ENCODE measurements around the gene FBLN2.

Gene FBLN2

DNA sequence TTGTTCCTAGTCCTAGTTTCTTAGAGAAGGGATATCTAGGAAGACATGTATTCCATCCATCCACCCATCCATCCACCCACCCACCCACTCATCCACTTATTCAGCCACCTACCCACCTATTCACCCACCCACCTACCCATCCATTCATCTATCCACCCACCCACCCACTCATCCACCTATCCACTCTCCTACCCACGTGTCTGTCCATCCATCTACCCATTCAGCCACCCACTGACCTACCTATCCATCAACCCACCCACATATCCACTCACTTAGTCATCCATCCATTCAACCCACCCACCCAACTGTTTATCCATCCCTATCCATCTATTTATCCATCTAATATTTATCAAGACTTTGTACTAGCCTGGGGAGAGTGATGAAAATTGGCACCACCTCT, 120.5 kb downstream of the FBLN2 start:
- no peak for DNase-seq

DNA sequence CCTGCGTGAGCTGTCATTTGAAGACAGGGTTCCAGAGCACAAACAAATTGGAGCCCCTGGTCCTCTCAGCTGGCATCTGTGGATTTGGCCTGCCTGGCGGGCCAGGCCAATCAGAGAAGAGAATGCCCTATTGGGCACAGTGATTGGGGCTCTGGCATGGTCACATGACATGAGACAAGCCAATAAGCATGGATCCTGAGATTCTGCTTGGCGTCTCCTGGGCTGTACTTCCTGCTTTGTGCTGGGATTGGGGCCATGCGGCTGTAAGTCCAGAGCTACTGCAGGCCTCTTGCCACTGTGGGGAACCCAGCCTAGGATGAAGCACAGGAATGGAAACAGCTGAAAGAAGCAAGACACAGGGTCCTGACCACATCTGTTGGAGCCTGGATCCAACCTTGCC, 121.4 kb downstream of the FBLN2 start:
- DNase-seq = no peak

- DNase-seq = no peak
Measured at GRCh38 chr3:13671482-13672233, 122.7 kb downstream of the FBLN2 start.

DNA sequence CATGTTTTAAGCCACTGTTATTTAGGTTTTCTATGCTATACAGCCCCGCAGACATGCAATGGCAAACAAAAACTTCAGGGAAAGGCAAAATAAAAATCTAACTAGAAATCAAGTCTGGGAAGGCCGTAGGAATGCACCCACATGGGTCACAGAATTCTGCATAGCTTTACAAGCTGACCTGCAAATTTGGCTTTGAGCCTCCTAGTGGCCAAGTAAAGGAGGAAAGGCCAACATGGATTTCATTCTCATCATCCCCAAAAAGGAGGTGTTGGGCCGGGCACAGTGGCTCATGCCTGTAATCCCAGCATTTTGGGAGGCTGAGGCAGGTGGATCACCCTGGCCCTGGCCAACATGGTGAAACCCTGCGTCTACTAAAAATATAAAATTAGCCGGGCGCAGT, 124.3 kb downstream of the FBLN2 start:
- no peak for DNase-seq

DNA sequence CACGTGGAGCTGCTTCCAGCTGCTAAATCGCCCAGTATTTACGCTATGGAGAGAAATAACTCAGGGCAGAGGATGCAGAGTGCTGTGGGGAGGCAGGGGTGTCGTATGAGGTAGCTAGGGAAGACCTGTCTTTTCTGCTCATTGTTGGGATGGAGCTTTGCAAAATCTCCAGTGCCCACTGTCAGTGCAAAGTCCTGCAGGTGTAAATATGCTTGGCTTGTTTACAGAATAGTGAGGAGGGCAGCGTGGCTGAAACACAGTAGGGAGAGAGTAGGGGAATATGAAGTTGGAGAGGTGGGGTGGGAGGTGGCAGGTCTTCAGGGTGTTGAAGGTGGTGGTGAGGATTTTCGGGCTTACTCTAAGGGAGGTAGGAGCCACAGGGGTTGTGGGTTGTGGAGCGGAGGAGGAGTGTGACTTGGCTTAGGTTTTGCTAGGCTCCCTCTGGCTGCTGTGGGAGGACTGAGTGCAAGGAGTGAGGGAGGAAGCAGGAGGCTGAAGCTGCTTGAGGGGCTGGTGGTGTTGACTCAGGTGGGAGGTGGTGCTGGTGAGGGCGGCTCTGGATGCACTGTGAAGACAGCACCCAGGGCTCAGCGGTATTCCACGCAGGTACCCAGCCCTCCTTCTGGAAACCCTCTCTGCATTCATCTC, 125.7 kb downstream of the FBLN2 start:
- no peak for DNase-seq

GRCh38 chr3:13676356-13677017, 127.6 kb downstream of the FBLN2 start:
- DNase-seq = no peak

DNA sequence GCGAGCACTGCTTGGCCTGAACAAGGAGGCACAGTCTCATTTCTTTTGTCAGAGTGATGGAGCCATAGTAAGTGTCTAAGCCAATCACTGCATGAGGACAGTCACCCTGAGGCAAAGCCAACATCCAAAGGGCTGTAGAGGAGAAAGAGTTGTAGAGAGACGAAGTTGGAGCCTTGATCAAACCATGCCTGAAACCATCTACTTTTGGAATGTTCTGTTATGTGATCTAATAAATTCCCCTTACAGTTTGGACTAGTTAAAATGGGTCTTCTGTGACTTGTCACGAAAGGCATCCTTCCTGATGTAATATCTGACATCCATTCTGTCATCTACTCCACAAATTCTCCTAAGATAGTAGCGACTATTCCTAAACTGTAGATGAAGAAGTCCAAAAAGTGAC, 128.3 kb downstream of the FBLN2 start:
- no peak for DNase-seq

DNA sequence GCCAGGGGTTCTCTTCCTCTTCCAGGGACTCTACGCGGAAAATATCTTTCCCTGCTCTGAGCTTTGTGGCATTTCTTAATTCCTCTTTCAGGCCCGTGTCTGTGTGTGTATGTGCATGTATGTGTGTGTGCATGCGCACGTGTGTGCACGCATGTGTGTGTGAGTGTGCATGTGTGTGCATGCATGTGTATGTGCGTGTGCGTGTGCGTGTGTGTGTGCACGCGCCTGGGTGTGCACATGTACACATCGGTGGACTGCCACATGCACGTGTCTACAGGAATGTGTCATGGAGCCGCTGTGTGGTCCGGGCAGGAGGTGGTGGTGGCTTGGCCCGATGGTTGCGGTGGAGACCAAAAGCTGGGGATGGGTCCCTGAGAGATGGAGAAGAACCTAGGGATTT, 133.0 kb downstream of the FBLN2 start:
- DNase-seq = no peak

DNA sequence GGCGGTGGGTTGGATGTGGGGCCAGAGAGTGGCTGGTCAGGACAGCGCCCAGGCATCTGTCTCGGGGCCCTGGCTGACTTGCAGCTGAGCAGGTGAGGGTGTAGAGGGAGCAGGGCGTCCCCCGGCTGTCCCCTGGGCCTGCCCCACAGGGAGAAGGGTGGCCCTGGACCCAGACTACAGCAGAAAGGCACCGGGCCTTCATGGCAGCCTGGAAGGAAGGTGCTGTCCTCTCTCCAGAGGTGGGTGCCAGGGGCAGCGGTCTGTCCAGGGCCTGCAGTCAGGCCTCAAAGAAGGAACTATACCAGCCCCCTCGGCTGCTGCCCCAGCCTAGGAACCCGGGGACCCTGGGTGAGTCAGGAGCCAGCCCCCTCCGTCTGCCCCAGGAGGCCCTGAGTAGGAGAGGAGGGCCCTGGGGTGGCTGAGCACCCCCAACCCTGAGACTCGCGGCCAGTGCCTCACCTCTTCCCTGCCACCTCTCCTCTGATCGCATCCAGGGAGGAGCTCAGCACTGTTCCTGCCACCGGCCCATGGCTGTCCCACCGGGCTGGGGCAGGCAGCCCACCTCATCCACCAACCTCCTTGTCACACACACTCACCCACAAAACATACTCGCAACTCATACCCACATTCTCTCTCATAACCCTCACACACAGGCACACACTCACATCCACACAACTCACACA, 133.5 kb downstream of the FBLN2 start:
- DNase-seq = no peak

- DNase-seq = no peak
Measured at GRCh38 chr3:13683288-13683687, 134.4 kb downstream of the FBLN2 start.

GRCh38 chr3:13683772-13684171, 134.8 kb downstream of the FBLN2 start:
- no peak for DNase-seq

- no peak for DNase-seq
Measured at GRCh38 chr3:13684350-13684749, 135.4 kb downstream of the FBLN2 start.

- DNase-seq = no peak
Measured at GRCh38 chr3:13684854-13685253, 135.9 kb downstream of the FBLN2 start.

- DNase-seq = no peak
Measured at GRCh38 chr3:13685721-13686120, 136.8 kb downstream of the FBLN2 start.

GRCh38 chr3:13686367-13687160, 137.6 kb downstream of the FBLN2 start:
- no peak for DNase-seq

DNA sequence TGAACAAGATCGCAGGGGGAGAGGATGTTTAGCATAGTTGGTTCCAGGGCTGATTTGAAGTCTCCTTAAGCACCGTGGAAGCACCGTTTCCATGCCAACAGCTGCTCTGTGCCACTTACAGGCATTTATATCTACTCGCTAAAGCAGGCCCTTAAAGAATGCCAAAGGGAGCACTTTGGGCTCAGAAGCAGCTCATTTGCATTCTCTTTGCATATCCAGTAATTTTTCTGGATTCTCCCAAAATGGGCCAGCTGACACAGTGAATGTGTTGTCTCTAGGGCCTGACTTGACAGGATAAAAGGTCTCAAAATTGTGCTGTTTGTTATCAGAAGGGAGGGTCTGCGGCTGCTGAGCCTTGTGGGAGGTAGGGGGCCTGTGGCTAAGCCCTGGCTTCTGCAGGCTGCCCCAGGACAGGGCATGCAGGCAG, 138.6 kb downstream of the FBLN2 start:
- DNase-seq = no peak

All from activated effector memory CD4-positive, alpha-beta T cell treated with anti-CD3 and anti-CD28 coated beads, Interleukin-2, amount 50 U/mL, for 16 hours (primary cell).